NCI-H2107 treated with DMSO at 0.1 percent for 48 hours (cell line): ENCODE measurements around the gene DRGX.

Experiments used
- DNase-seq: peaks from one replicate; lab custom pipeline; 2025; ENCODE audit not compliant: unreplicated experiment; lab: John Stamatoyannopoulos, UW

Gene DRGX

DNA sequence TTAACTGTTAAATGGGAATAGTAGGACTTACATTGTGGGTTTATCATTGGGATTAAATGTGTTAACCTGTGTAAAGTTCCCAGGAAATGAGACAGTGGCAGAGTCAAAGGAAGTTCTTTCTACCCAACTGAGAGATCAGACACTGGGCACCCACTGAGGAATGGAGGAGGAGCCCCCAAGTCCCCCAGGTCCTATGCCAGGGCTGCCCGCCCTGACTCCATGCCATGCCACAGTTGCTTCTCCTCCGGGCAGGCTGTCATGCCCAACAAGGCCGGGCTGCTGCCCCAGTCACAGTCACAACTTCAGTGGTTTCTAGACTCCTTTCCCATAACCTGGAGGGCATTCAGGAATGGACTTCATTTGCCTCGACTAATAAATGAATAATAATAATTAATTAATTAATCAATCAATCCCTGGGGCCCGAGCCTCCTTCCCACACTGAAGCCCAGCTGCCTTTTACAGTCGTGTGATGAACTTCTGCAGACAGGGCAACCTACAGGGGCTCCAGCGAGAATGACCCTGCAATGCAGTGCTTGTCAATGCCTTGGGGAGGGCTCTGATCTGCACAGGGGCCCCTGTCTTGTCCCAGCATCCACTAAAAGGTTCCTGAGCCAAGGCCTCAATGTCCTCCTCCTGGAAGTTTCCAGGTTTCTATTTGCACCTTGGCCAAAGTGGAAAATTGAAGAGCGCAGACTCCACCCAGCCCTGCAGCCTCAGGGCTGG lies 32.4 kb downstream of the DRGX start:
- no peak for DNase-seq

DNA sequence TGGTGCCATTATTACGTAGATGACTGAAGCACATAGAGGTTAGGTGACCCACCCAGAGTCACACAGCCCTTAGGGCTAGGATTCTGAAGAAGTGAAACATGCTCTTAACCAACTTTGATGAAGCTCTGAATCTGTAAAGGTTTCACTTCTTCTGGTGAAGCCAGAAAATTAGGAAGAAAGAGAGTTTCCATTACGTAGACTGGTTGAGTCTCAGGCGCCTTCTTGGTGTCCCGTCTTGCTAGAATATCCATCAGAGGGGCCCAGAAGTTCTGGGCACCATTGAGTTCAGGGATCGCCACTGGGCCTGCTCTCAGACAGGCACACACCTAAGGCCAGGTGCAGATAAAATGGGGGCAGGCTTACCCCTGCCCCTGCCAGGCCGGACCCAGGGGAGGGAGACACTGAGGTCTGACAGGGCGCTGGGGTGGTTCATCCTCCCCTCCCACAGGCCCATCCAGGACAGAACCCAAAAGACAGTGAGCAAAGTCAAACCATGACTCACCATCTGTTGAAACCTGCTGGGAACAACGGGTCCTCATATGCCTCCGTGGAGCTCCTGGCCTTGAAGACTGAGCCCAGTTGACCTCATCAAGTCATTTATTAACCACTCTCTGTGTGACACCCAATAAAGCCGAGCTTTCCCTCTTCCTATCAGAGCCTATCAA lies 33.2 kb downstream of the DRGX start:
- no peak for DNase-seq

DNA sequence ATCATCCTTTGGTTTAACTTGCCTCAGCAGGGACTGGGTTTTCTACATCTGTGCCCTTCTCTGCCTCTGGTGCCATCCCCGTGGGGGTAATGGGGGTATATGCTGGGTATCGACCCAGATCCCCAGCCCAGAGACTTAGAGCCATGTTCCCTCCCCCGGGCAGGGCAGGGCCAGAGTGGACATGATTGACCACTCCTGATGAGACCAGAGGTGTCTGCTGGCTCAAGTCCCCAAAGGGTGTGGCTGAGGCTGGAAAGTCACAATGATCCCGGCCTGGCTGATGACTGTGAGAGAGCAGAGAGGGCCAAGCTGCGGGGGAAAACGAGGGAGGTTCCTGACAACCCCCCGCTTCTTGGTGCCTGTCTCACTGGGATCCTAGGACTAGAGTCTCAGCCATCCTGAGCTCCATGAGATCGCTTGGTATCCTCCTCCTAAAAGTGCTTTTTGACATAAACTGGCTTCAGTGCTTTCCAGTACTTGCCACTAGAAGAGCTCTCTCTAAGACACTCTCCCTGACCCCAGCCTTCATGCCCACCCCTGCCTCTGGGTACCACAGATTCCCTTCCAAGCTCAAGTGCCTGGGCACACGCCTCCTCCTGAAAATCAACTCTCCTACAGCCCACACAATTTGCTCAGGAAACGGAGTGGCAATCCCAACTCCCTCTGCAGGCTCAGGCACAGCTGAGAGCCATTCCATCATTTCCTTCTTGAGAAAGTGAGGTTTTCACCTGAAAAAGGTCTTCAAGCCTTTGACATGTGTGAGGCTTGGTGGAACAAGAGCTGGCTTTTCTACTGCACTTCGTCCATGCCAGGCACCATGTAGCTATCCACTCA lies 33.9 kb downstream of the DRGX start:
- no peak for DNase-seq

DNA sequence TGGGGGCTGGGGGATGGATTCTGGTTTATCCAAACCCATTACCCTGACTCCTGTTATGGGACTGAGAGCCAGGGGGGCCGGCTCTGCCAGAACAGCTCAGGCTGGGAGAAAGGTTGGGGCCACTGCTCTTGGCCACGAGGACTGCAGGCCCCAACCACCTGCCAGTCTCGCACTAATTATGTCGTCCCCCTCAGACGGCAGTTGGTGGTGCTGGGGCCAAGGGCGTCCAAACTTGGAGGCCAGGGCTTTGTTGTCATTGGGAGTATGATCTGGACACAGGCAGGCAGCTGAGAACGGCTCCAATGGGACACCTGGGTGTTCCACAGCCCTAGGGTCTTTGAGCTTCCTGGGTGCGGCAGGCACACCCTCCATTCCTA lies 34.7 kb downstream of the DRGX start:
- no peak for DNase-seq

DNA sequence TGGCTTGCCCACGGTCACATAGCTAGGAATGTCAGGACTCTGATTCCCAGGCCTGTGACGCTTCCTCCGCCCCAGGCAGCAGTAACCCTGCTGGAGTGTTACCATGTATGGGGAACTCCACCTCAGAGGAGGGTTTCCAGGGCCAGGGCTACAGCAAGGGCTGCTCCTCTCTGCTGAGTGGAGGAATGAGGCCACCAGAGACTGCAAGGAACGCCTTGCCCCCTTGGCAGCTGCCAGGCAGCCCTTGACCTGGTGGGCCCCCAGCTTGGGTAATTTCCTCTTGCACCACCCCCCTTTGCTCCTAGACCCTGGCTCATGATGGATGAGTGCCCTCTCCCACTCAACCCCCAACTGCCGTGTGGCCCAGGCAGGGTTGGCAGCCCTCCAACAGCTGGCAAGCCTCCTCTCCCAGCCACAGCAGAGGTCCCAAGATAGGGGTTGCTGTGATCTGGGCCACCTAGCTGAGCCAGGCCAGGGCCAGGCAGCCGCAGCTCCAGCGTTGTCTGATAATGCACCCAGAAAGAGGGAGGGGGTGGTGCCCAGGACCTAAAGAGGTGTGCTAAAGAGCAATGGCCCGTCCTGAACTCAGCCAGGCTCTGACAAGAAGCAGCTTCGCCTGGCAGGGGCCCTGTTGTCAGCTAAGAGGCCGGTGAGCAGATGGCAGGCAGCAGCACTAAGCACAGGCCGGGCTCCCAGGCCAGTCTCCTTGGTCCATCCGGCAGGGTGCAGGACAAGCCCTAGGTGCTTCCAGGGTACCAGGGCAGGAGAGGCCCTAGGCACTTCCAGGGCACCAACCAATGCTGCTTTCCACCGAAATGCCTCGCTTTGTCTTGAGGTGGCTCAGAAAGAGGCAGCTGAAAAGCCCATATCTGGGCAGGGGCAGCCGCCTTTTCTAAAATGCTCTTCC lies 35.4 kb downstream of the DRGX start:
- DNase-seq = no peak

DNA sequence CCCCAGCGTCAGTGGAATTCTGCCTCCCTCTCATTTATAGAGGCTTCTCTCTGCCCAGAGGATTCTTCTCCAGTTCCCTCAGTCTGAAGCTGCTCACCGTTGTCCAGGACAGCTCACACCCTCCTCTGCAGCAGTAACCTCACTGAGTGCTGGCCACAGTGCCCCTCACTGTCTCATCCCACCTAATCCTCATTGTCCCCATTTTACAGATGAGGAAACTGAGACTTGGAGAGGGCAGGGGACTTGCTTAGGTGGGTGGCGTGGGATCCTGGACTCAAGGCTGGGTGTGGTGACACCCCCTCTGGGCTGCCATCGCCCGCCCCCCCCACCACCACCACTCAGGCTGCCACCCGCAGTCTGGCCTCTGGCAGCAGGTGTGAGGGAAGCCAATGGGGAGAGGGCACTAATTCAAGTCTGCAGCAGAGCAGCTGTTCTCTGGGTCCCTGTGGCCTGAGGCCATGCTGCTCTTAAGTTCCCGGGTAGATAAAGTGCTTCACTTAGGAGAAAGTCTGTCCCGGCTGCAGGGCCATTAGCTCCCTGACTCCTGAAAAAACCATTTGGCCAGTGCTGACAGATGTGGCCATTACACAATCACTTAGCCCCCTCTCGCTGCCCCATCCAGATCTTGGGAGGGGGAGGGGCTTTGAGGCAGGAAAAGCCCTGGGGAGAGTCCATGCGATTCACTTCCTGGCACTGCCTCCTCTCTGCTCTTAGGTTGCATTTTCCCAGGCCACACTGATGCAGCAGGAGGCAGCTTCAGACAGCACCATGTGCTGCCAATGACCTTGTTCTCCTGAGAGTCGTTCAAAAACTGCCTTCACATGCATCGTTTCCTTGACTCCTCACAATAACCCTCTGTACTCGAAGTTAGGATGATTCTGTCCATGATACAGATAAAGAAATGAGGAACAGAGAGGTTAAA lies 36.3 kb downstream of the DRGX start:
- peak; percentile 19 for DNase-seq

DNA sequence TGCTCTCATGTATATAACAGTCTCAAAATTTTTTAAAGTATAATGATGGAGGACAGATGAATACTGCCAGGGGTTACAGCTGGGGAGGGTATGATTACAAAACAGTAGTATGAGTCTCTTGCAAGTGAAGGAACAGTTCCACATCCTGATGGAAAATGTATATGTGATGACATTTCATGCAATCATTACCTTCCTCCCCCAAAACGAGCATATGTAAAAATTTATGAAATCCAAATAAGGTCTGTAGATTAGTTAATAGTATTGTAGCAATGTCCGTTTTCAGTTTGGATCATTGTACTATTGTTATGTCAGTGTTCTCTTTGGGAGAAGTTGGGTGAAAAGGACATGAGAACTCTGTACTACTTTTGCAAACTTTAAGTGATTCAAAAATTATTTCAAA lies 38.0 kb downstream of the DRGX start:
- DNase-seq = no peak

DNA sequence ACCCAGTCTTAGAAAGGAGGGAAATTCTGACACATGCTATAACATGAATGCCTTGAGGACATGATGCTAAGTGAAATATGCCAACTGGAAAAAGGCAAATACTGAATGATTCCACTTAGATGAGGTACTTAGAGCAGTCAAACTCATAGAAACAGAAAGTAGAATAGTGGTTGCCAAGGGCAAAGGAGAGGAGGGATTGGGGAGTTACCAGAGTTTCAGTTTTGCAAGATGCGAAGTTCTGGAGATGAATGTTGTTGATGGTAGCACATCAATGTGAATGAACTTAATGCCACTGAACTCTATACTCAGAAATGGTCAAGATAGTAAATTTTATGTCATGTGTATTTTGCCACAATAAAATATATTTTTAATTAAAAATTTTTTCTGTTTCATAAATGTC lies 38.9 kb downstream of the DRGX start:
- DNase-seq = no peak

DNA sequence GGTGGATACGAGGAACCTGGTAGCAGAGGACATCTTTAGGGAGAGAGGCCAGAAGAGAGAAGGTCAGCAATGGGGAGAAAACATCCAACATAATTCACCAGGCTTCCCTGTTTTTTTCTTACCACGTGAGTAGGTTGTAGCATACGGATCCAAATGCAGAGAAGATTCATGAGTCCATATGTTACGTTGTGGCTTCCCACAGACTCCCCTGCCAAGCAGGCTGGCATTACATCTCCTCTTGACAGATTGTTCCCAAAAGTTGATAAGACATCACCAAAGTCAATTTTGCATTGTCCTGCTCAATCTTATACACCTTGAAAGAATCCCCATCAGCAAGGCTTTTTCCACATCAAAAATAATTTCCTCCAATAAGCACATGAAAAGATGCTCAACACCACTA lies 39.7 kb downstream of the DRGX start:
- no peak for DNase-seq

DNA sequence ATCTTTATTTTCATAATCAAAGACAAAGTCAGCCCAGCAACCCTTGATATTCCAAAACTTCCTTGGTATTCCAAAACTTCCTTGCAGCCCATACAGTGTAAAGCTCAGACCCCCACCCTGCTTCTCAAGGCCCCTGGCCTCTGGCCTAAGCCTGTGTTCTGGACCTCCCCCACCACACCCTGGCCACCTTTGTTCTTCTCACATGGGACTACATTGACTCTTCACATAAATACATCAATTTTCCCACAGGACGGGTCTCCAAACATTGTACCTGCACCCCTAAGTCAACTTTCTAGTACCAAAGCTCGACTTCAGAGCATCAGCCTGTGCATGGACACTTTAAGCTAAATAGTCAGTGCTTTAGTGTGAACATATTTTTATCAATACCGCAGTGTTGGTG lies 40.7 kb downstream of the DRGX start:
- no peak for DNase-seq

DNA sequence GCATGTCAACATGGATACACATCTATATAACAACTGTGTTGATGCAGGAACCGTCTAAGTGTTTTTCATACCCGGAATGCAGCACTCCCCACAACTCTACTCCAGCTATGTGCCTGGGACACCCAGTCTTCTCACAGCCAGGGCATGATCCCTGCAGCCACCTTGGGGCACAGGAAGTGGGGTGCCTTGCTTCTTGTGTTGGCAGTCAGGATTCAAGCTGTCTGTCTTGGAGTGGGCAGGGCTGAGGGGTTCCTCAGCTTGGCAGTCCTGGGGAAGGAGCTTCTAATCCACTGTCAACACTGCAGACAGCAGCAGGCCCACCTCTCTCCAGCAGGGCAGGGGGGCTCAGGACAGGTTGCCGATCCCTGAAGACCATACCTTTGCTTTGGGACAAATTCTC lies 41.3 kb downstream of the DRGX start:
- no peak for DNase-seq

DNA sequence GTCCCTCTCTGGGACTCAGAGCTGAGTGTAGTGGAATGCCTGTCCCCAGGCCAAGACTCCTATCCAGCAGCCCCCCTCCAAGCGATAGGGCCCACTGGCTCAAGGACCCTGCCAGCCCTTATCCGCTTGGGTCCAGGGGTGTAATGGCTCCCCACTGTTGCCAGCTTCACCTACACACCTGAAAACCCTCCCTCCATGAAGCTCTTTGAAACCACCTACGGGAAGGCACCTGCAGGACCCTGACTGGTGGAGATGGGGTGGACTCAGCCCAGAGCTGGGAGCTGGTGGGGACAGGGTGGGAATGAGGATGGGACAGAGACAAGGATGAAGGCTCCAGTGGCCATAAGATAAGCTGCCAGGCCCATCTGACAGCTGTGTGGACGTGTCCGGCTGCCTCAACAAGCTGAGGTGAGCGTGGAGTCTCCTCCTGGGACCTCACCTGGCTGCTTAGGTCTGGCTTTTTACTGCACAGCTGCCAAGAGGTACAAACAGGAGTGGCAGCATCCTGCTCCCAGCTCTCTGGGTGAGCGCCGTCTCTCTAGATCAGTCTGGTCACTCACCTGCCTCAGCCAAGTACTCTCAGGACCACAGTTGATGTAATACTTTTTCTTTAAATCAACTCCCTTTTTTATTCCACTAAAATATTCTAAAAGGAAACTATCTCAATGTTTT lies 41.9 kb downstream of the DRGX start:
- no peak for DNase-seq

DNA sequence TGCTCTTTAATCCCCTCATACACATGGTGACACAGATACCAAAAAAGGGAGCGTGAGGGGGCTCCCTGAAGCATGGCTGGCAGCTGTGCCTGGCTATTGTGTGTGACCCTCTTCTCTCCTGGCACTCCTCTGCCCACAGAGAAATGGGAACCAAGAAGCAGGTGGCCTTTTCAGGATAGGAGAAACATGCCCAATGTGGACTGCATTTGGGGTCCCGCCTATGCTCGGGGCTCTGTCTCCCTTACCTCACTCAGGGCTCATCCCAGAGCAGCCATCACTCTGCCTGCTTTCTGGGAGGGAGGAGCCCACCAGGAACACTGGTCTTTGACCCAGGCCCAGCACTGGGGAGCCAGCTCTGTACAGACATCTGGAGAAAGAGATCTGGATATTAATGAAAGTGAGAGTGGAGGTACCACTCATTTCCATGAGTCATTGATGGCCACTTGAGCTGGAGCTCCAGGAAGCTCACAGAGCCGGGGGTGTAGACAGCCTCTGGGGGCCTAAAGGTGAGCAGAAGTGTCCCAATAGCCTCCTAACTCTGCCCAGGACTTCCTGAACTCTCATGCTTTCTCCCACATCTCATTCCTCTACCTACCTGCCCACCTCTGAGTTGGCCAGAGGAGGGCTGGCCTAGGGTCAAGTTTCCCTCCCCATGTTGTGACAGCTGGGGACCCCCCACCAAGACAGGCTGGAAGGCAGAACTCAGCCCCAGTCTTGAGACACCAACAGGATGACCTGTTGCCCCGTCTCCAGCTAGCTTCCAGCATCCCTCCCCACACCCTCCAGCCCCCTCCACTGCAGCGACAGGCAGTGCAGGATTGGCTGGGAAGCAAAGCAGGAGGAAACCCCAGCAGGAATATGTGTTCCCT lies 42.6 kb downstream of the DRGX start:
- no peak for DNase-seq

DNA sequence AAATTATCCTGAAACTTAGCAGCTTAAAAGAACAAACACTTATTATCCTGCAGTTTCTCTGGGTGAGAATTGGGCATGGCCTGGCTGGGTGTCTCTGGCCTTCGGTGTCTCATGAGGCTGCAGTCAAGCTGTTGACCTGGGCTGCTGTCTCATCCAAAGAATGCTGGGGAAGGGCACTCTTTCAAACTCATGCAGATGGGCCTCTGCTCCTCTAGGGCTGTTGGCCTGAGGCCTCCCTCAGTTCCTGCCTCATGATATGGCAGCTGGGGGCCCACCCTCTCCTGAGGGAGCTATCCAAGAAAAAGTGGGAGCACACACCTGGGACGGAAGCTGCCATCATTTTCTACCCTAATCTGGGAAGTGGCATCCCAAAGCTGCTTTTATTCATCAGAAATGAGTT lies 43.6 kb downstream of the DRGX start:
- DNase-seq = no peak

DNA sequence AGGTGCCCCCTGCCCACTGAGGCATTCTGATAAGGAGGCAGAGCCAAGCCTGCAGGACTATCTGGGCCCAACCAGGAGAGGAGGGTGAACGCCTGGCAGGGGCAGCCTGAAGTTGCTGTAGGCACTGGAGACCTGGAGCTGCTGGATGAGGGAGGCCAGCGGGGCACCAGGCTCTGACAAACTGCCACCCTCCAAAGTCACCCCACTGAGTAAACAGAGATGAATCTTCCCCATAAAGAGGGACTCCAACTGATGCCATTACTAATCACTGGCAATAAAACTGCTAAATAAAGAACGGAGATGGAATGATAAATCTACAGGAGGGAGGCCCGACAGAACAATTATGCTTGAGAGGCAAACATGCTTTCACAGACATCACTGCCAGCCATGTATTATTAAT lies 44.2 kb downstream of the DRGX start:
- DNase-seq = no peak

DNA sequence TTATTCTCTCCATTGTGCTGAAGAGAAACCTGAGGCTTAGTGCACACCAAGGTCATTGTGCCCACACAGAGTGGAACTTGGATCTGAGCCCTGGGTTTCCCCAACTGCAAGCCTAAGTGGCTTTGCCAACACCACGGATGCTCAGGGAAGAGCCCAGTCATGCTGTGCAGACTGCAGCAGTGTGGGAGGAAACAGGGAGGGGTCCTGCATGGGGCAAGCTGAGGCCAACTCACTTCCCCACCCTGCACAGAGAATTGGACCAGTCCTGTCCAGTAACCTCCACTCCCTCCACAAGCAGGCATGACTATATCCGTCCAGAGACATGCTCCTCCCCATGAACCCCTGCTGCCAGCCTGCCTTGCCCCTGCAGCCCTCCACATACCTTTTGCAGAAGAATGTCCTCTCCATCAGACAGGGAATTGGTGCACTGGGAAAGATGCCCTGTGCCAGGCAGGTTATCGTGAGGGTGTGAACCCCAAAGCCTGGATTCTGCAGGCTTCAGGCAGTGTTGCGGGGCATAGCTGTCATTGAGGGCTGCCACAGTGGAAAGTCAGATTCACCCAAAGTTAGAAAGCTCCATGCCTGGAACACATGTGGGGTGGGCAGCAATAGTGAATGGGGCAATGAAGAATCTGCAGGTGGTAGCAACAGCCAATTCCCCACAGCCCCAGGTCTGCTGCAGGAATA lies 44.9 kb downstream of the DRGX start:
- no peak for DNase-seq

DNA sequence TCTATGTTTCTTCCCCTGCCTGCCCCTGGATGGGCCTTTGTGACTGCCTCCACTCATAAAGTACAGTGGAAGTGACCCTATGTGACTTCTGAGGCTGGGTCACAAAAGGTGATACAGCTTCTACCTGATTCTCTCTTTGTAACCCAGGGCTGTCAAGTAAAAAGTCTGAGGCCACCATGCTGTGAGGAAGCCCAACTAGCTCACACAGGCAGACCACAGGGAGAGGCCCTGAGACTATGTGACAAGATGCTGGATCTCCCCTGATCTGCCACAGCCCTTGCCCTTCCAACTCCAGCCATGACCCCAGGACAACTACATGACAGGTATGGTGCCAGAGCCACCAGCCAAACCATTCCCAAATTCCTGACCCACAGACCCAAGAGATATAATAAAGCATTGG lies 45.8 kb downstream of the DRGX start:
- DNase-seq = no peak

DNA sequence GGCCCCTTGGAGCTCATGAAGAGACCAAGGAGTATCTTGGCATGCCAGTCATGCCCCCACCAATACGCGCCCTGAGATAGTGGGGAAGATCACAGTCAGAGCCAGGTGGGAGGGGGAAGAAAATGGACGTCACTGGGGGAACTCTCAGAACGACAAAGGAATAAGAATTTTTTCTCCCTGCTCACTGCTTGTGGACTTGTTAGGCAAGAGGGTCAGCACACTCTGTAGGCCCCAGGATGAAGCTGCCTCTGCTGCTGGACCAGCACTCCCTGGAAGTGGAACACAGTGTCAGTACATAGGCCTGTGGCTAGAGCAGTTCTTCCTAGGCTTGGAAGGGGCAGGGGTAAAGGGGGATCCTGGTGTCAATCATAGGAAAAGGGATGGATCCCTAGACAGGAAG lies 46.5 kb downstream of the DRGX start:
- no peak for DNase-seq
